ENCODE results near the gene PILRA. TPM values are rescaled to one million over a fixed set of nuclear protein-coding genes. Genes with fewer than 3 reads are reported as not detected.

Gene PILRA
- total RNA-seq, 1 experiment from 2014 or later: 0.68 TPM

- peak; percentile 100 for DNase-seq
- no peaks in the 10 kb centered on the region for H3K9me3 ChIP-seq
- POLR2A ChIA-PET: interaction anchor here (0.5 to 2.3 kb wide), 20 partner anchors 7 to 509 kb away, joined by 3 to 24 read pairs (median 4); partner anchors contain the start of genes AGFG2, FBXO24, LAMTOR4 and LRCH4
- H3K4me3 ChIP-seq (ENCODE audit: low read depth, low read length): peak overlapping the region; percentile 88
- no peaks in the 10 kb centered on the region for H3K27me3 ChIP-seq (replicated peaks; ENCODE audit: control insufficient read depth, insufficient read depth, low read length)
- peak overlapping the region; percentile 99 for H3K27ac Mint-ChIP-seq (ENCODE audit: unreplicated experiment)
- H3K4me3 Mint-ChIP-seq (ENCODE audit: unreplicated experiment): peak overlapping the region; percentile 89
- no peaks in the 10 kb centered on the region for H3K9me3 Mint-ChIP-seq (ENCODE audit: unreplicated experiment)
- peaks cover 4% of the 10 kb centered on the region for H3K27me3 Mint-ChIP-seq (ENCODE audit: insufficient read depth, unreplicated experiment)
- CTCF ChIA-PET: interaction anchor here (0.6 to 1.9 kb wide), 11 partner anchors 9 to 327 kb away, joined by 3 to 13 read pairs (median 4); partner anchors contain the start of genes AP4M1, LAMTOR4 and POP7
- intact Hi-C loops (cut with micrococcal nuclease; ENCODE audit: unreplicated experiment): loop anchor here (2.0 kb wide), 1 partner anchor 110 kb away; the partner anchor contains the start of gene AGFG2
- no peaks in the 10 kb centered on the region; the same call in 1 of the 2 replicates for H3K36me3 ChIP-seq (ENCODE audit: control insufficient read depth, insufficient read depth, low read length)
- peaks cover 13% of the 10 kb centered on the region for H3K4me1 Mint-ChIP-seq (ENCODE audit: low read depth, unreplicated experiment)
- BruUV-seq (replicated peaks): no TSS peak
- peak in 1 of 2 experiments; percentile 35 for TF ChIP-seq CTCF (IDR thresholded peaks at IDR 0.05; ENCODE audit: insufficient read depth in 1 of 2, low read depth in 1 of 2, low read length in 1 of 2, severe bottlenecking in 1 of 2, unreplicated experiment in 1 of 2)
- H3K4me1 ChIP-seq: 0 out of 2 replicates have a peak, but pooled peaks cover 10% of the 10 kb centered on the region
- H3K36me3 Mint-ChIP-seq (ENCODE audit: insufficient read depth, unreplicated experiment): peaks cover 53% of the 10 kb centered on the region
Measured at GRCh38 chr7:100428967-100429636, 55.8 kb downstream of the PILRA start.

GRCh38 chr7:100429637-100430492 lies 56.6 kb downstream of the PILRA start, which contains the start of gene MEPCE:
TSS of gene MEPCE (plus strand) at chr7:100429831. CDS start at chr7:100430019, 188 bp downstream.
- Mint-ChIP-seq H3K4me1 (ENCODE audit: low read depth, unreplicated experiment) (peaks cover 18% of the 10 kb centered on the region), H3K4me3 (ENCODE audit: unreplicated experiment) (peak within 1 kb of the TSS; percentile 89), H3K27ac (ENCODE audit: unreplicated experiment) (peak within 1 kb of the TSS; percentile 99), H3K27me3 (ENCODE audit: insufficient read depth, unreplicated experiment) (peaks cover 4% of the 10 kb centered on the region), H3K36me3 (ENCODE audit: insufficient read depth, unreplicated experiment) (peaks cover 61% of the 10 kb centered on the region), H3K9me3 (ENCODE audit: unreplicated experiment) (no peaks in the 10 kb centered on the region)
- POLR2A ChIA-PET: interaction anchor here (0.6 to 2.3 kb wide), 9 partner anchors 15 to 460 kb away, joined by 3 to 24 read pairs (median 5); partner anchors contain the start of genes AGFG2, FBXO24, LRCH4 and MOSPD3
- CTCF ChIA-PET: interaction anchor here (1.1 to 1.9 kb wide), 5 partner anchors 21 to 422 kb away, joined by 3 to 7 read pairs (median 6); partner anchors contain the start of genes AP4M1 and SLC12A9
- Histone ChIP-seq H3K4me3 (ENCODE audit: low read depth, low read length) (peak within 1 kb of the TSS; percentile 88), H3K9me3 (no peaks in the 10 kb centered on the region), H3K27me3 (replicated peaks; ENCODE audit: control insufficient read depth, insufficient read depth, low read length) (no peaks in the 10 kb centered on the region), H3K4me1 (0 out of 2 replicates have a peak, but pooled peaks cover 10% of the 10 kb centered on the region), H3K36me3 (ENCODE audit: control insufficient read depth, insufficient read depth, low read length) (no peaks in the 10 kb centered on the region; the same call in 1 of the 2 replicates)
- BruUV-seq (replicated peaks): TSS peak; percentile 58
- DNase-seq: peak; percentile 97 to 98
- TF ChIP-seq CTCF (IDR thresholded peaks at IDR 0.05; ENCODE audit: insufficient read depth in 1 of 2, low read depth in 1 of 2, low read length in 1 of 2, severe bottlenecking in 1 of 2, unreplicated experiment in 1 of 2): no peak
- intact Hi-C loops (cut with micrococcal nuclease; ENCODE audit: unreplicated experiment): loop anchor here (2.0 kb wide), 1 partner anchor 109 kb away; the partner anchor contains the start of gene AGFG2
